GM21423 (cell line): ENCODE measurements around the gene CKAP5.
"Not testable (repeated sequence)": the region's sequence is repeated elsewhere in the genome, so short reads cannot be mapped to it uniquely, and the experiment has no call there.

Source experiments
- ATAC-seq: cut with Tn5 transposase; IDR thresholded peaks from one replicate; pipeline ENCODE4 v1.9.1; 2021; ENCODE audit warnings: mild to moderate bottlenecking, moderate library complexity; ENCODE audit not compliant: unreplicated experiment

Gene CKAP5

GRCh38 chr11:46855863-46856262, 9.8 kb upstream of the CKAP5 start:
- no peak for ATAC-seq

- no peak for ATAC-seq
Measured at GRCh38 chr11:46855167-46855566, 9.1 kb upstream of the CKAP5 start.

- ATAC-seq, result no peak
Measured at GRCh38 chr11:46850829-46851380, 4.8 kb upstream of the CKAP5 start.

GRCh38 chr11:46849631-46850030, 3.6 kb upstream of the CKAP5 start:
- no peak for ATAC-seq

- ATAC-seq, result no peak
Measured at GRCh38 chr11:46846510-46846830, 390 bp upstream of the CKAP5 start.

- no peak for ATAC-seq
Measured at GRCh38 chr11:46845440-46845739, 690 bp downstream of the CKAP5 start.

GRCh38 chr11:46840116-46840515, 6.0 kb downstream of the CKAP5 start:
- ATAC-seq, result no peak

GRCh38 chr11:46838501-46838900, 7.6 kb downstream of the CKAP5 start:
- ATAC-seq, result no peak

GRCh38 chr11:46837860-46838259, 8.2 kb downstream of the CKAP5 start:
- ATAC-seq, result no peak

GRCh38 chr11:46836870-46837269, 9.2 kb downstream of the CKAP5 start:
- no peak for ATAC-seq

- ATAC-seq, result no peak
Measured at GRCh38 chr11:46836431-46836830, 9.6 kb downstream of the CKAP5 start.

GRCh38 chr11:46835897-46836296, 10.2 kb downstream of the CKAP5 start:
- no peak for ATAC-seq

- no peak for ATAC-seq
Measured at GRCh38 chr11:46834821-46835220, 11.3 kb downstream of the CKAP5 start.

GRCh38 chr11:46832511-46833214, 13.4 kb downstream of the CKAP5 start:
- no peak for ATAC-seq

GRCh38 chr11:46827995-46828394, 18.1 kb downstream of the CKAP5 start:
- no peak for ATAC-seq

- peak; percentile 98 for ATAC-seq
Measured at GRCh38 chr11:46826310-46827044, 19.6 kb downstream of the CKAP5 start.

- ATAC-seq, result no peak
Measured at GRCh38 chr11:46808799-46809431, 37.2 kb downstream of the CKAP5 start.

GRCh38 chr11:46801694-46802470, 44.2 kb downstream of the CKAP5 start:
- no peak for ATAC-seq

- ATAC-seq, result no peak
Measured at GRCh38 chr11:46800177-46800576, 45.9 kb downstream of the CKAP5 start.

- ATAC-seq, result not testable (repeated sequence)
Measured at GRCh38 chr11:46799725-46800124, 46.4 kb downstream of the CKAP5 start.

- no peak for ATAC-seq
Measured at GRCh38 chr11:46778416-46778815, 67.7 kb downstream of the CKAP5 start.
